ENCODE results near the gene NUP50.
A peak's percentile ranks its signal among the peaks of the same experiment; 100 is the strongest.

NUP50 gene

GRCh38 chr22:45163451-45164269 is at the start of gene NUP50:
NUP50 (plus strand) TSS chr22:45163925; CDS start chr22:45168178, 4,253 bp downstream.
- Histone ChIP-seq H2AFZ (peak within 1 kb of the TSS; percentile 91), H3K9ac (no peak within 1 kb of the TSS), H3K4me2 (ENCODE audit: low read length) (peak within 1 kb of the TSS; percentile 99), H3K79me2 (no peaks in the 10 kb centered on the region), H3K4me3 (ENCODE audit: low read depth, low read length) (peak within 1 kb of the TSS; percentile 87), H3K27me3 (ENCODE audit: control insufficient read depth, insufficient read depth, low read length) (no peaks in the 10 kb centered on the region), H3K36me3 (ENCODE audit: control insufficient read depth, insufficient read depth, low read length) (no peaks in the 10 kb centered on the region), H3K4me1 (peaks cover 5% of the 10 kb centered on the region), H3K9me3 (ENCODE audit: control insufficient read depth, low read length) (no peaks in the 10 kb centered on the region), H3K27ac (peak within 1 kb of the TSS; percentile 47)
- no peak for TF ChIP-seq CTCF (IDR thresholded peaks at IDR 0.05)

DNA sequence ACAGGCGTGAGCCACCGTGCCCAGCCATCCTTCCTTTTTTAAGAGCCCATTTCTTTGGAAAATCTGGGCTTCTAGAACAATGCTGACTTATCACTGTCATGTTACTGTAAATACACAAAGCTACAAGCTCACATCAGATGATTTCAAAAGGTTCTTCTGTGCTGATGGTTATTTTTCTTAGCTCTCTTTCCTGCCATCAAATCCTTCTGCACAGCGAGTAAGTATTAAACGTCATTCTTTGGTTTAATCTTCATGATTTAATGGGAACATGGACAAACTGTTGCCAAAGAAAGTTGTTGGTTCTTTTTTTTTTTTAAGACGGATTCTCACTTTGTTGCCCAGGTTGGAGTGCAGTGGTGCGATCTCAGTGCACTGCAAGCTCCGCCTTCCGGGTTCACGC is 43.3 kb upstream of the NUP50 start:
- no peak overlapping the region for H2AFZ ChIP-seq
- H3K27ac ChIP-seq, result no peak overlapping the region

GRCh38 chr22:45120931-45121330 is 42.8 kb upstream of the NUP50 start:
- H3K27ac ChIP-seq, result no peak overlapping the region
- no peaks in the 10 kb centered on the region for H3K4me1 ChIP-seq
- no peak for TF ChIP-seq CTCF (IDR thresholded peaks at IDR 0.05)
- no peaks in the 10 kb centered on the region for H3K27me3 ChIP-seq (ENCODE audit: control insufficient read depth, insufficient read depth, low read length)
- H2AFZ ChIP-seq, result no peak overlapping the region
- no peaks in the 10 kb centered on the region for H3K36me3 ChIP-seq (ENCODE audit: control insufficient read depth, insufficient read depth, low read length)
- H3K4me2 ChIP-seq (ENCODE audit: low read length), result no peak overlapping the region
- H3K9me3 ChIP-seq (ENCODE audit: control insufficient read depth, low read length), result no peaks in the 10 kb centered on the region
- H3K9ac ChIP-seq, result no peak overlapping the region
- no peaks in the 10 kb centered on the region for H3K79me2 ChIP-seq
- H3K4me3 ChIP-seq (ENCODE audit: low read depth, low read length), result no peak overlapping the region

More for the DNA sequence above, 43.3 kb upstream of the NUP50 start:
- Histone ChIP-seq H3K9me3 (ENCODE audit: control insufficient read depth, low read length) (no peaks in the 10 kb centered on the region), H3K4me2 (ENCODE audit: low read length) (no peak overlapping the region), H3K27me3 (ENCODE audit: control insufficient read depth, insufficient read depth, low read length) (no peaks in the 10 kb centered on the region), H3K4me3 (ENCODE audit: low read depth, low read length) (no peak overlapping the region), H3K36me3 (ENCODE audit: control insufficient read depth, insufficient read depth, low read length) (no peaks in the 10 kb centered on the region), H3K9ac (no peak overlapping the region), H3K79me2 (no peaks in the 10 kb centered on the region), H3K4me1 (no peaks in the 10 kb centered on the region)
- TF ChIP-seq CTCF (IDR thresholded peaks at IDR 0.05), result no peak

DNA sequence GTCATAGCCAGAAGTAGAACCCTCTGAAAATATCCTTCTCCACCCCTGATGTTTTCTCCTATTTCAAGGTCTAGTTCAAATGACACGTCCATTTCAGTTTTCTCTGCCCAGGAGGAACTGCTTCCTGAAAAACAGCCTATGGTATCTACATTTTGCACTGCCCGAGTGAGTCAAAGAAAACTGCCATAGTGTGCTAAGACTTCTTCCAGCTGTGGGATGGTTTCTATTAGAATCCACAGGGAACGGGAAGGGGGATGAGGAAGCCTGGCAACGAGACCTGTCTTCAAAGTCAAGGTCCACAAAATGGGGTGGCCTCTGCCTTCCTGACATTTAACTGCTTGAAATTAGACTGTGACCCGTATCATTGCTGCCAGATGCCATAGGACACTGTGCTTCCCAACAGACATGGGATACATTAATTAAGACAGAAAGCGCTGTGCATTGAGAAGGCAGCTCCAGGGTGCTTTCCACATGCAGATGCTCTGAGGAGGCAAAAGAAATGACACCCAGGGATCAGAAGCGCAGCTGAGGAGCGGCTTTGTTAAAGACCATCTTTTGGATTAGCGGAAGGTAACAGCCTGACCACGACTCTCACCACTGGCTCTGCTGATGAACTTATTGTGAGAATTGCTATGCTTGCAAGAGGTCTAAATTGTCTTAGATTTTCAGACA is 39.4 kb upstream of the NUP50 start:
- no peak for TF ChIP-seq CTCF (IDR thresholded peaks at IDR 0.05)
- Histone ChIP-seq H3K4me2 (ENCODE audit: low read length) (no peak overlapping the region), H3K9ac (no peak overlapping the region), H3K79me2 (no peaks in the 10 kb centered on the region), H3K36me3 (ENCODE audit: control insufficient read depth, insufficient read depth, low read length) (no peaks in the 10 kb centered on the region), H3K9me3 (ENCODE audit: control insufficient read depth, low read length) (no peaks in the 10 kb centered on the region), H3K4me3 (ENCODE audit: low read depth, low read length) (no peak overlapping the region), H2AFZ (no peak overlapping the region), H3K27ac (no peak overlapping the region), H3K4me1 (no peaks in the 10 kb centered on the region), H3K27me3 (ENCODE audit: control insufficient read depth, insufficient read depth, low read length) (no peaks in the 10 kb centered on the region)

All from parathyroid adenoma (tissue), 2 donors.